Measurements from ENCODE around the gene LRRC71.

The LRRC71 gene

DNA sequence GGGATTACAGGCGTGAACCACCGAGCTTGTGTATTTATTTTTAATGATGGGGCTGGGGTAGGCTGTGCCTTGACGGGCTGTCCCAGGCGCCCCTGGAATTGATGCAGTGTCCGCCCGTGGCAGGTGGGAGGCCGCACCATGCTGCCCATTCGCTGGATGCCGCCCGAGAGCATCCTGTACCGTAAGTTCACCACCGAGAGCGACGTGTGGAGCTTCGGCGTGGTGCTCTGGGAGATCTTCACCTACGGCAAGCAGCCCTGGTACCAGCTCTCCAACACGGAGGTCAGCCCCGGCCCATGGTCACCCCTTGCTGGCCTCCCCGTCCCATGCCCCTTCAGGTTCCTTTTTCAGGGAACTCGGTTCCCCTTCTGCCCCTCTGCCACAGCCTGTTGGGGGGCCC, 40.6 kb upstream of the LRRC71 start (continued):
- no peak for TF ChIP-seq HOXA7 (CRISPR knock-in tag; IDR thresholded peaks at IDR 0.05; ENCODE audit: borderline replicate concordance)
- TF ChIP-seq ZIC2 (tag by site-specific recombination; IDR thresholded peaks at IDR 0.05): no peak

DNA sequence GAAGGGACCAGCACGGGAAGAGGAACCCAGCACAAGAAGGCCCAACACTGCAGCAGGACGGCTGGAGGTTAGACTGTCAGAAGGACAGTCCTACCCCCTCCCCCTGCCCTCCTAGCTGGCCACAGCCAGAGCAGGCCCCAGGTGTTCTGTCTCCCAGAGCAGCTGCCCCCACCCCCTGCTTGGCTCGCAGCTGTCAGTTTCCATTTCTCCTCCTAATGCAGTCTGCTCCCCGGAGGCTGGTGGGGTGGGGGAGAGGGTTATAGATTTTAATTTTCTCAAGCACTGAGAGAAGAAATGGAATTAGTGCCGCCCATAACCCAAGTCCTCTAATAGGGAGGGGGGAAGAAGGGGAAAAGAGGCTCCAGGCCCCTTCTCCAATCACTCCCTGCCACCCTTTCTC, 40.0 kb upstream of the LRRC71 start:
- Histone ChIP-seq H3K36me3 (ENCODE audit: control insufficient read depth in 2 of 2, insufficient read depth in 1 of 2, low read length in 2 of 2) (no peaks in the 10 kb centered on the region), H3K27ac (ENCODE audit: extremely low read depth, low read depth, low read length) (no peak overlapping the region), H3K4me1 (ENCODE audit: control insufficient read depth, insufficient read depth, low read length) (no peaks in the 10 kb centered on the region), H3K4me3 (ENCODE audit: low read depth, low read length) (no peak overlapping the region), H3K9me3 (ENCODE audit: control insufficient read depth, insufficient read depth, low read depth, low read length) (no peaks in the 10 kb centered on the region)
- ChIA-PET CTCF (interaction anchor here (0.7 to 6.8 kb wide), 3 partner anchors 11 to 198 kb away, joined by 3 to 37 read pairs (median 6); partner anchors contain the start of gene NTRK1), POLR2A (no interaction called here)
- 0 out of 2 replicates have a peak, but pooled peaks have one; percentile 26 for TF ChIP-seq ZIC2 (tag by site-specific recombination; IDR thresholded peaks at IDR 0.05)
- TF ChIP-seq ZNF133 (tag by site-specific recombination; IDR thresholded peaks at IDR 0.05): no peak
- TF ChIP-seq ZNF350 (tag by site-specific recombination; IDR thresholded peaks at IDR 0.05): no peak

DNA sequence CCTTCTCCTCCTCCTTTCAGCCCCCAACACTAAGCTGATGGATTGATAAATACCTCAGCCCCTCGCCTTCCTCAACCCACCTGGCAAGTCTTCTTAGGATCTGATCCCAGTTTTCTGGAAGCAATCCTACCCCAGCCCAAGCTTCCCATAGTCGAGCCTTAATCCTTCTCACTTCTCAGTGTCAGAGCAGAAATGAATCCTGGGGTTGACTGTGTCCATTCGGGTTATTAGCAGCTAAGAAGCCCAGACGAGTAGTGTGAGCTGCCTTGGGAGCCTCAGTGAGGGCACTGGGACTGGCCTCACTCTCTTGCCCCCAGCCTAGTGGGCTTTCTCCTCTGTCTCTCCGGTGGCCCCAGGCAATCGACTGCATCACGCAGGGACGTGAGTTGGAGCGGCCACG, 39.3 kb upstream of the LRRC71 start:
- H3K9me3 ChIP-seq (ENCODE audit: control insufficient read depth, insufficient read depth, low read depth, low read length): no peaks in the 10 kb centered on the region
- no peak overlapping the region for H3K27ac ChIP-seq (ENCODE audit: extremely low read depth, low read depth, low read length)
- TF ChIP-seq ZNF133 (tag by site-specific recombination; IDR thresholded peaks at IDR 0.05) (no peak), ZNF174 (tag by site-specific recombination; IDR thresholded peaks at IDR 0.05) (no peak)
- H3K4me1 ChIP-seq (ENCODE audit: control insufficient read depth, insufficient read depth, low read length): no peaks in the 10 kb centered on the region
- H3K4me3 ChIP-seq (ENCODE audit: low read depth, low read length): no peak overlapping the region
- ChIA-PET POLR2A (no interaction called here), CTCF (interaction anchor here (0.6 to 6.8 kb wide), 4 partner anchors 10 to 210 kb away, joined by 3 to 37 read pairs (median 4); partner anchors contain the start of gene NTRK1)
- H3K36me3 ChIP-seq (ENCODE audit: control insufficient read depth in 2 of 2, insufficient read depth in 1 of 2, low read length in 2 of 2): no peaks in the 10 kb centered on the region

DNA sequence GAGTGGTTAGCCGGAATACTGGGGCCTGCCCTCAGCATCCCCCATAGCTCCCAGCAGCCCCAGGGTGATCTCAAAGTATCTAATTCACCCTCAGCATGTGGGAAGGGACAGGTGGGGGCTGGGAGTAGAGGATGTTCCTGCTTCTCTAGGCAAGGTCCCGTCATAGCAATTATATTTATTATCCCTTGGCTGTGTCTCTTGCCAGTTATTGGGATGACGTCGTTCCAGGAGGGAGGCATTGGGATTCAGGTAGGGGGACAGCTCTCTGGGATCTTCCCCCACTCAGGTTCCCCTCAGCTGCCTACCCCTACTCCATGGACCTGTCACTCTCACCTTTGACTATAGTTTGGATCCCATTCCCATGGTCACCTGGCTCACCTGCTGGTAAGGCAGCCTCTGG, 38.8 kb upstream of the LRRC71 start:
- no peak overlapping the region for H3K27ac ChIP-seq (ENCODE audit: extremely low read depth, low read depth, low read length)
- H3K9me3 ChIP-seq (ENCODE audit: control insufficient read depth, insufficient read depth, low read depth, low read length): no peaks in the 10 kb centered on the region
- H3K36me3 ChIP-seq (ENCODE audit: control insufficient read depth in 2 of 2, insufficient read depth in 1 of 2, low read length in 2 of 2): no peaks in the 10 kb centered on the region
- ChIA-PET CTCF (interaction anchor here (1.3 to 6.8 kb wide), 2 partner anchors 9 to 156 kb away, joined by 4 to 37 read pairs; no protein-coding TSS in a partner anchor), POLR2A (no interaction called here)
- no peak overlapping the region for H3K4me3 ChIP-seq (ENCODE audit: low read depth, low read length)
- H3K4me1 ChIP-seq (ENCODE audit: control insufficient read depth, insufficient read depth, low read length): no peaks in the 10 kb centered on the region
- TF ChIP-seq, protein P1, sequence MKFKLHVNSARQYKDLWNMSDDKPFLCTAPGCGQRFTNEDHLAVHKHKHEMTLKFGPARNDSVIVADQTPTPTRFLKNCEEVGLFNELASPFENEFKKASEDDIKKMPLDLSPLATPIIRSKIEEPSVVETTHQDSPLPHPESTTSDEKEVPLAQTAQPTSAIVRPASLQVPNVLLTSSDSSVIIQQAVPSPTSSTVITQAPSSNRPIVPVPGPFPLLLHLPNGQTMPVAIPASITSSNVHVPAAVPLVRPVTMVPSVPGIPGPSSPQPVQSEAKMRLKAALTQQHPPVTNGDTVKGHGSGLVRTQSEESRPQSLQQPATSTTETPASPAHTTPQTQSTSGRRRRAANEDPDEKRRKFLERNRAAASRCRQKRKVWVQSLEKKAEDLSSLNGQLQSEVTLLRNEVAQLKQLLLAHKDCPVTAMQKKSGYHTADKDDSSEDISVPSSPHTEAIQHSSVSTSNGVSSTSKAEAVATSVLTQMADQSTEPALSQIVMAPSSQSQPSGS (tag by site-specific recombination; IDR thresholded peaks at IDR 0.05; ENCODE audit: low read depth): peak; percentile 76
- TF ChIP-seq ZNF184 (tag by site-specific recombination; IDR thresholded peaks at IDR 0.05) (no peak), ZEB2 (tag by site-specific recombination; IDR thresholded peaks at IDR 0.05) (0 out of 2 replicates have a peak, but pooled peaks have one; percentile 47), GLIS1 (tag by site-specific recombination; IDR thresholded peaks at IDR 0.05) (peak; percentile 41), GLIS2 (tag by site-specific recombination; IDR thresholded peaks at IDR 0.05) (0 out of 2 replicates have a peak, but pooled peaks have one; percentile 4), ZNF292 (tag by site-specific recombination; IDR thresholded peaks at IDR 0.05; ENCODE audit: borderline replicate concordance, low read depth) (no peak), ZNF629 (tag by site-specific recombination; IDR thresholded peaks at IDR 0.05) (peak; percentile 54; the same call in 1 of the 2 replicates)
- TF ChIP-seq, protein P2, sequence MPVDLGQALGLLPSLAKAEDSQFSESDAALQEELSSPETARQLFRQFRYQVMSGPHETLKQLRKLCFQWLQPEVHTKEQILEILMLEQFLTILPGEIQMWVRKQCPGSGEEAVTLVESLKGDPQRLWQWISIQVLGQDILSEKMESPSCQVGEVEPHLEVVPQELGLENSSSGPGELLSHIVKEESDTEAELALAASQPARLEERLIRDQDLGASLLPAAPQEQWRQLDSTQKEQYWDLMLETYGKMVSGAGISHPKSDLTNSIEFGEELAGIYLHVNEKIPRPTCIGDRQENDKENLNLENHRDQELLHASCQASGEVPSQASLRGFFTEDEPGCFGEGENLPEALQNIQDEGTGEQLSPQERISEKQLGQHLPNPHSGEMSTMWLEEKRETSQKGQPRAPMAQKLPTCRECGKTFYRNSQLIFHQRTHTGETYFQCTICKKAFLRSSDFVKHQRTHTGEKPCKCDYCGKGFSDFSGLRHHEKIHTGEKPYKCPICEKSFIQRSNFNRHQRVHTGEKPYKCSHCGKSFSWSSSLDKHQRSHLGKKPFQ (tag by site-specific recombination; IDR thresholded peaks at IDR 0.05): no peak
- TF ChIP-seq, protein P3, sequence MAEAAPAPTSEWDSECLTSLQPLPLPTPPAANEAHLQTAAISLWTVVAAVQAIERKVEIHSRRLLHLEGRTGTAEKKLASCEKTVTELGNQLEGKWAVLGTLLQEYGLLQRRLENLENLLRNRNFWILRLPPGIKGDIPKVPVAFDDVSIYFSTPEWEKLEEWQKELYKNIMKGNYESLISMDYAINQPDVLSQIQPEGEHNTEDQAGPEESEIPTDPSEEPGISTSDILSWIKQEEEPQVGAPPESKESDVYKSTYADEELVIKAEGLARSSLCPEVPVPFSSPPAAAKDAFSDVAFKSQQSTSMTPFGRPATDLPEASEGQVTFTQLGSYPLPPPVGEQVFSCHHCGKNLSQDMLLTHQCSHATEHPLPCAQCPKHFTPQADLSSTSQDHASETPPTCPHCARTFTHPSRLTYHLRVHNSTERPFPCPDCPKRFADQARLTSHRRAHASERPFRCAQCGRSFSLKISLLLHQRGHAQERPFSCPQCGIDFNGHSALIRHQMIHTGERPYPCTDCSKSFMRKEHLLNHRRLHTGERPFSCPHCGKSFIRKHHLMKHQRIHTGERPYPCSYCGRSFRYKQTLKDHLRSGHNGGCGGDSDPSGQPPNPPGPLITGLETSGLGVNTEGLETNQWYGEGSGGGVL (tag by site-specific recombination; IDR thresholded peaks at IDR 0.05): peak; percentile 76
- TF ChIP-seq, protein P4, sequence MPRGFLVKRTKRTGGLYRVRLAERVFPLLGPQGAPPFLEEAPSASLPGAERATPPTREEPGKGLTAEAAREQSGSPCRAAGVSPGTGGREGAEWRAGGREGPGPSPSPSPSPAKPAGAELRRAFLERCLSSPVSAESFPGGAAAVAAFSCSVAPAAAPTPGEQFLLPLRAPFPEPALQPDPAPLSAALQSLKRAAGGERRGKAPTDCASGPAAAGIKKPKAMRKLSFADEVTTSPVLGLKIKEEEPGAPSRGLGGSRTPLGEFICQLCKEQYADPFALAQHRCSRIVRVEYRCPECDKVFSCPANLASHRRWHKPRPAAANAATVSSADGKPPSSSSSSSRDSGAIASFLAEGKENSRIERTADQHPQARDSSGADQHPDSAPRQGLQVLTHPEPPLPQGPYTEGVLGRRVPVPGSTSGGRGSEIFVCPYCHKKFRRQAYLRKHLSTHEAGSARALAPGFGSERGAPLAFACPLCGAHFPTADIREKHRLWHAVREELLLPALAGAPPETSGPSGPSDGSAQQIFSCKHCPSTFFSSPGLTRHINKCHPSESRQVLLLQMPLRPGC (tag by site-specific recombination; IDR thresholded peaks at IDR 0.05): no peak
- TF ChIP-seq, protein P5, sequence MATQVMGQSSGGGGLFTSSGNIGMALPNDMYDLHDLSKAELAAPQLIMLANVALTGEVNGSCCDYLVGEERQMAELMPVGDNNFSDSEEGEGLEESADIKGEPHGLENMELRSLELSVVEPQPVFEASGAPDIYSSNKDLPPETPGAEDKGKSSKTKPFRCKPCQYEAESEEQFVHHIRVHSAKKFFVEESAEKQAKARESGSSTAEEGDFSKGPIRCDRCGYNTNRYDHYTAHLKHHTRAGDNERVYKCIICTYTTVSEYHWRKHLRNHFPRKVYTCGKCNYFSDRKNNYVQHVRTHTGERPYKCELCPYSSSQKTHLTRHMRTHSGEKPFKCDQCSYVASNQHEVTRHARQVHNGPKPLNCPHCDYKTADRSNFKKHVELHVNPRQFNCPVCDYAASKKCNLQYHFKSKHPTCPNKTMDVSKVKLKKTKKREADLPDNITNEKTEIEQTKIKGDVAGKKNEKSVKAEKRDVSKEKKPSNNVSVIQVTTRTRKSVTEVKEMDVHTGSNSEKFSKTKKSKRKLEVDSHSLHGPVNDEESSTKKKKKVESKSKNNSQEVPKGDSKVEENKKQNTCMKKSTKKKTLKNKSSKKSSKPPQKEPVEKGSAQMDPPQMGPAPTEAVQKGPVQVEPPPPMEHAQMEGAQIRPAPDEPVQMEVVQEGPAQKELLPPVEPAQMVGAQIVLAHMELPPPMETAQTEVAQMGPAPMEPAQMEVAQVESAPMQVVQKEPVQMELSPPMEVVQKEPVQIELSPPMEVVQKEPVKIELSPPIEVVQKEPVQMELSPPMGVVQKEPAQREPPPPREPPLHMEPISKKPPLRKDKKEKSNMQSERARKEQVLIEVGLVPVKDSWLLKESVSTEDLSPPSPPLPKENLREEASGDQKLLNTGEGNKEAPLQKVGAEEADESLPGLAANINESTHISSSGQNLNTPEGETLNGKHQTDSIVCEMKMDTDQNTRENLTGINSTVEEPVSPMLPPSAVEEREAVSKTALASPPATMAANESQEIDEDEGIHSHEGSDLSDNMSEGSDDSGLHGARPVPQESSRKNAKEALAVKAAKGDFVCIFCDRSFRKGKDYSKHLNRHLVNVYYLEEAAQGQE (tag by site-specific recombination; IDR thresholded peaks at IDR 0.05): no peak
- TF ChIP-seq, protein P6, sequence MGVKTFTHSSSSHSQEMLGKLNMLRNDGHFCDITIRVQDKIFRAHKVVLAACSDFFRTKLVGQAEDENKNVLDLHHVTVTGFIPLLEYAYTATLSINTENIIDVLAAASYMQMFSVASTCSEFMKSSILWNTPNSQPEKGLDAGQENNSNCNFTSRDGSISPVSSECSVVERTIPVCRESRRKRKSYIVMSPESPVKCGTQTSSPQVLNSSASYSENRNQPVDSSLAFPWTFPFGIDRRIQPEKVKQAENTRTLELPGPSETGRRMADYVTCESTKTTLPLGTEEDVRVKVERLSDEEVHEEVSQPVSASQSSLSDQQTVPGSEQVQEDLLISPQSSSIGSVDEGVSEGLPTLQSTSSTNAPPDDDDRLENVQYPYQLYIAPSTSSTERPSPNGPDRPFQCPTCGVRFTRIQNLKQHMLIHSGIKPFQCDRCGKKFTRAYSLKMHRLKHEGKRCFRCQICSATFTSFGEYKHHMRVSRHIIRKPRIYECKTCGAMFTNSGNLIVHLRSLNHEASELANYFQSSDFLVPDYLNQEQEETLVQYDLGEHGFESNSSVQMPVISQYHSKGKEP (tag by site-specific recombination; IDR thresholded peaks at IDR 0.05): no peak
